ENCODE results near the gene OLFM2. TPM values are rescaled to one million over a fixed set of nuclear protein-coding genes. Genes with fewer than 3 reads are reported as not detected.
"Not testable (repeated sequence)": the region's sequence is repeated elsewhere in the genome, so short reads cannot be mapped to it uniquely, and the experiment has no call there.

The OLFM2 gene
- total RNA-seq, 1 donor from 2014 or later = 1.7 TPM

DNA sequence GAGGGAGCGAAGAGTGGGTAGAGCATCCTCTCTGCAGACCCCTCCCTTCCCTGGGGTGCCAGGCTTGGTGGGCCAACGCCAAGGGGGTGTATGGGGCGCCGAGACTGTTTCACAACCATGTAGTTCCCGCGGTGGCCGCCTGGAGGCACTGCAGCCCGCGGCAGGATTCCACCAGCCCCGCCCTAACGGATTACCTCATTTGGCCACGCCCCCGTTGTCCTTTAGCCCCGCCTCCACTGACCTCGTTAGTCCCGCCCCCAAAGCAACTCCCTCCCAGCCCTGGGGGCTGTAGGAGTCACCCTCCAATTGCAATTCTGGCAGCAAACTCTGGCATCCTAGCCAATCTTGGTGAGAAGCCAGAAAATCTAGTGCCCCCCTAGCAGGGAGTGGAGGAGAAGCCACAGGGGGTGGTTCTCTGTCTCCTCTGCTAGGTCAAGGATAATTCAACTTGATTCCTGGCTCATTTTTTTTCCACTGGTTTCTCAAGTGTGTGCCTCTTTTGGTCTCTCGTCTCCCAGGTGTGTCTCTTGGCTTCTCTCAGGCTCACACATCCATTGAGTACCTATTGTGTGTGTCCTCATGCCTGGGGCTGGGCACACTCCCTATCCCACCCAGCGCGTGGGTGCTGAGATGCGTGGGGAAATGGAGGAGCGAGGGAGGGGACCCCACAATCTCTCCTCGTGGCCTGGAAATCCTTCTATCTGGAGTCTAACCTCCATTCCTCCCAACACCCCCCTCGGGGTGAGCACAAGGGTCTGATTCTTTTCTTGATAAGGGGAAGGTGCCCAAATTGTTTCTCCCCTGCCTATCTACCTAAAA, 2.0 kb downstream of the OLFM2 start:
- peaks cover 36% of the 10 kb centered on the region for H3K4me1 ChIP-seq
- TF ChIP-seq, protein P1, sequence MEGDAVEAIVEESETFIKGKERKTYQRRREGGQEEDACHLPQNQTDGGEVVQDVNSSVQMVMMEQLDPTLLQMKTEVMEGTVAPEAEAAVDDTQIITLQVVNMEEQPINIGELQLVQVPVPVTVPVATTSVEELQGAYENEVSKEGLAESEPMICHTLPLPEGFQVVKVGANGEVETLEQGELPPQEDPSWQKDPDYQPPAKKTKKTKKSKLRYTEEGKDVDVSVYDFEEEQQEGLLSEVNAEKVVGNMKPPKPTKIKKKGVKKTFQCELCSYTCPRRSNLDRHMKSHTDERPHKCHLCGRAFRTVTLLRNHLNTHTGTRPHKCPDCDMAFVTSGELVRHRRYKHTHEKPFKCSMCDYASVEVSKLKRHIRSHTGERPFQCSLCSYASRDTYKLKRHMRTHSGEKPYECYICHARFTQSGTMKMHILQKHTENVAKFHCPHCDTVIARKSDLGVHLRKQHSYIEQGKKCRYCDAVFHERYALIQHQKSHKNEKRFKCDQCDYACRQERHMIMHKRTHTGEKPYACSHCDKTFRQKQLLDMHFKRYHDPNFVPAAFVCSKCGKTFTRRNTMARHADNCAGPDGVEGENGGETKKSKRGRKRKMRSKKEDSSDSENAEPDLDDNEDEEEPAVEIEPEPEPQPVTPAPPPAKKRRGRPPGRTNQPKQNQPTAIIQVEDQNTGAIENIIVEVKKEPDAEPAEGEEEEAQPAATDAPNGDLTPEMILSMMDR (IDR thresholded peaks at IDR 0.05; ENCODE audit: borderline replicate concordance) = peak; percentile 78
- DNase-seq = peak; percentile 68
- H3K36me3 ChIP-seq = no peaks in the 10 kb centered on the region
- H3K27me3 ChIP-seq (ENCODE audit: low read depth) = peaks cover 96% of the 10 kb centered on the region
- H3K27ac ChIP-seq (replicated peaks) = peak overlapping the region; percentile 32
- no peaks in the 10 kb centered on the region for H3K9me3 ChIP-seq (replicated peaks)
- intact Hi-C loops (cut with micrococcal nuclease) = loop anchor here (5.0 kb wide), 1 partner anchor 93 kb away; no protein-coding TSS in a partner anchor
- H3K4me3 ChIP-seq = no peak overlapping the region

DNA sequence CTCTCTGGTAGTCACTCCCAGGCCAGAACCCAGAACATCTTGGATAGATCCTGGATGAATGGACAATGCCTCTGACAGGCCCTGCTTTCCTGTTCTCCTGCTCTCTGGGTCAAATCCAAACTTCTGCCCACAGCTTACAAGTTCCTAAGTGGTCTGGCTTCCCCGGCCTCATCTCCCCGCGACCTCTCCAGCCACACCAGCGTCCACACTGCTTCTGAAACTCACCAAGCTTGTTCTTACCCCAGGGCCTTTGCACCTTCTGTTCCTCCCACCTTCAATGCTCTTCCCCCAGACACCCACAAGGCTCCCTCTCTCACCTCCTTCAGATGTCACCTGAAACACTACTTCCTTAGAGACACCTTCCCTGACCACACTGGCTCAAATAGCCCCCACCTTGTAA, 3.5 kb downstream of the OLFM2 start:
- Histone ChIP-seq H3K27me3 (ENCODE audit: low read depth) (peaks cover 91% of the 10 kb centered on the region), H3K4me3 (no peak overlapping the region), H3K36me3 (no peaks in the 10 kb centered on the region), H3K27ac (replicated peaks) (no peak overlapping the region), H3K4me1 (peaks cover 36% of the 10 kb centered on the region), H3K9me3 (replicated peaks) (no peaks in the 10 kb centered on the region)
- no peak for DNase-seq
- intact Hi-C loops (cut with micrococcal nuclease) = loop anchor here (5.0 kb wide), 1 partner anchor 94 kb away; no protein-coding TSS in a partner anchor
- TF ChIP-seq, protein P1 (IDR thresholded peaks at IDR 0.05; ENCODE audit: borderline replicate concordance) = no peak

DNA sequence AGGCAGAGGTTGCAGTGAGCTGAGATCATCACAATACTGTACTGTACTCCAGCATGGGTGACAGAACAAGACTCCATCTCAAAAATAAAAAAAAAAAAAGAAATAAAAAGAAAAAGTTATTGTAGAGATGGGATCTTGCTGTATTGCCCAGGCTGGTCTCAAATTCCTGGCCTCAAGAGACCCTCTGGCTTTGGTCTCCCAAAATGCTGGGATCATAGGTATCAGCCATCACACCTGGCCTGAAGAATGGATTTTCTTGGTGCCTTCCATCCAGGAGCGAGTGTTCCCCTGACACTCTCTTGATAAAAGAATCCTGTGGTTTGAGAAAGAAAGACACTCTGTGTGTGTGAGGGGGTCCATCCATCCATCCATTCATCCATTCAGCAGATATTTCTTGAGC, 4.7 kb downstream of the OLFM2 start:
- Histone ChIP-seq H3K9me3 (replicated peaks) (no peaks in the 10 kb centered on the region), H3K4me1 (peaks cover 33% of the 10 kb centered on the region), H3K27ac (replicated peaks) (no peak overlapping the region), H3K36me3 (no peaks in the 10 kb centered on the region), H3K27me3 (ENCODE audit: low read depth) (peaks cover 79% of the 10 kb centered on the region), H3K4me3 (no peak overlapping the region)
- intact Hi-C loops (cut with micrococcal nuclease) = loop anchor here (5.0 kb wide), 1 partner anchor 96 kb away; no protein-coding TSS in a partner anchor
- DNase-seq = no peak
- TF ChIP-seq, protein P1 (IDR thresholded peaks at IDR 0.05; ENCODE audit: borderline replicate concordance) = no peak

DNA sequence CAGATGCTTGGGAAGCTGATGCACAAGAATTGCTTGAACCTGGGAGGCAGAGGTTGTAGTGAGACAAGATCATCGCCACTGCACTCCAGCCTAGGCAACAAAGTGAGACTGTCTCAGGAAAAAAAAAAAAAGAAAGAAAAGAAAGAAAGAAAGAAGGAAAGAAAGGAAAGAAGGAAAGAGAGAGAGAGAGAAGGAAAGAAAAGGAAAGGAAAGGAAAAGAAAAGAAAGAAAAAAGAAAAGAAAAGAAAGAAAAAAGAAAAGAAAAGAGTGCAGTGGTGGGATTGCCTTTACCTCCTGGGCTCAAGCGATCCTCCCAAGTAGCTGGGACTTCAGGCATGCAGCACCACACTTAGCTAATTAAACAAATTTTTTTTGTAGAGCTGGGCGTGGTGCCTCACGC, 12.9 kb downstream of the OLFM2 start:
- peaks cover 8% of the 10 kb centered on the region for H3K9me3 ChIP-seq (replicated peaks)
- H3K27me3 ChIP-seq (ENCODE audit: low read depth) = peaks cover 44% of the 10 kb centered on the region
- no peak for DNase-seq
- H3K4me3 ChIP-seq = no peak overlapping the region
- intact Hi-C loops (cut with micrococcal nuclease) = no loop called here
- H3K27ac ChIP-seq (replicated peaks) = no peak overlapping the region
- no peaks in the 10 kb centered on the region for H3K4me1 ChIP-seq
- TF ChIP-seq, protein P1 (IDR thresholded peaks at IDR 0.05; ENCODE audit: borderline replicate concordance) = no peak
- no peaks in the 10 kb centered on the region for H3K36me3 ChIP-seq

DNA sequence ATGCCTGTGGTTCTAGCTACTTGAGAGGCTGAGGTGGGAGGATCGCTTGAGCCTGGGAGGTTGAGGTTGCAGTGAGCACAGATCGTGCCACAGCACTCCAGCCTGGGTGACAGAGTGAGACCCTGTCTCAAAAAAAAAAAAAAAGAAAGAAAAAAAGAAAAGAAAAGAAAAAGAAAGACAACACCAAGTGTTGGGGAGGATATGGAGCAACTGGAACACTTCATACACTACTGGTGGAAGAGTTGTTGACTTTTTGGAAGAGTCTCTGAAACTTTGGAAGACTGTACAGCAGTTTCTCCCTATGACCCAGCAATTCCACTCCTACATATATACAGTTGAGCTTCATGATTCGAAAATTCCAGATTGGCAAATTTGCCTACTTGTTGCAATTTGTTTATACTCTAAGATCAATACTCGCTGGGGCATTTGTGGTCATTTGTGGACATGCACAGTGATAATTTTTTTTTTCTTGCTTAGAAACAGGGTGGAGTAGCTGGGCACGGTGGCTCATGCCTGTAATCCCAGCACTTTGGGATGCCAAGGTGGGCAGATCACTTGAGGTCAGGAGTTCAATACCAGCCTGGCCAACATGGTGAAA, 13.4 kb downstream of the OLFM2 start:
- intact Hi-C loops (cut with micrococcal nuclease); H3K36me3 ChIP-seq; H3K9me3 ChIP-seq (replicated peaks); H3K27ac ChIP-seq (replicated peaks); H3K4me1 ChIP-seq; DNase-seq; H3K4me3 ChIP-seq: not testable (repeated sequence)
- H3K27me3 ChIP-seq (ENCODE audit: low read depth) = peaks cover 48% of the 10 kb centered on the region

DNA sequence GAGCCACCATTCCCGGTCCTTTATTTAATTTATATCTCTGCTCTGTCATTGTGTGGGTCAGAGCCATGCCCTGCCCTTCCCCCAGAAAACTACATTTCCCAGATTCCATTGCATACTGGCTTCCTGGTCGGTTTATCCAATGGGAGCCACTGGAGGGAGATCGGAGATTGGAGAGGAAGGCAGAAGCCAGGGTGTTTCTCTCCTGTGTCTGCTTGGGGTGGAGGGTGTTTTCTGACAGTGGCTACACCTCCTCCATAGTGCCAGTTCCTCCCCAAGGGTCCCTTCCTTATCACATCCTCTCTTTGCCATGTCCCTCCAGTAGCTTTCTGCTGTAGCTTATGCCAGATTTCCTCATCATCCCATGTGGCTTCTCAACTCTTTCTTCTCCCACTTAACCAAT, 19.0 kb downstream of the OLFM2 start:
- H3K9me3 ChIP-seq (replicated peaks) = no peaks in the 10 kb centered on the region
- H3K36me3 ChIP-seq = no peaks in the 10 kb centered on the region
- peaks cover 21% of the 10 kb centered on the region for H3K4me1 ChIP-seq
- H3K27me3 ChIP-seq (ENCODE audit: low read depth) = peaks cover 93% of the 10 kb centered on the region
- intact Hi-C loops (cut with micrococcal nuclease) = no loop called here
- TF ChIP-seq, protein P1 (IDR thresholded peaks at IDR 0.05; ENCODE audit: borderline replicate concordance) = peak; percentile 8
- H3K4me3 ChIP-seq = no peak overlapping the region
- no peak for DNase-seq
- no peak overlapping the region for H3K27ac ChIP-seq (replicated peaks)

Data from left ventricle myocardium inferior (tissue), 1 donor.